WTC11 (cell line): Measurements from ENCODE around the gene MS4A14.

ENCODE experiments used
- ATF3 ChIP-seq: sonication (generic); formaldehyde crosslinking; conservative IDR thresholded peaks from 2 replicates; pipeline ENCODE4 v1.8.1; 2022; ENCODE audit warnings: mild to moderate bottlenecking, missing genetic modification reagents
- CTCF ChIP-seq: fragments of 200-600 bp; IDR thresholded peaks from 2 replicates; pipeline ENCODE4 v1.8.0; 2022; ENCODE audit warnings: antibody characterized with exemption
- IRF2 ChIP-seq: sonication (generic); formaldehyde crosslinking; IDR thresholded peaks from 2 replicates; pipeline ENCODE4 v1.8.0; 2022; ENCODE audit warnings: low read depth, missing genetic modification reagents, borderline replicate concordance
- SP1 ChIP-seq: sonication (generic); formaldehyde crosslinking; conservative IDR thresholded peaks from 2 replicates; pipeline ENCODE4 v1.8.1; 2022; ENCODE audit warnings: missing genetic modification reagents
- TEAD1 ChIP-seq: sonication (generic); formaldehyde crosslinking; IDR thresholded peaks from 2 replicates; pipeline ENCODE4 v1.8.0; 2022; ENCODE audit warnings: mild to moderate bottlenecking, missing genetic modification reagents
- USF1 ChIP-seq: sonication (generic); formaldehyde crosslinking; IDR thresholded peaks from 2 replicates; pipeline ENCODE4 v1.8.0; 2022; ENCODE audit warnings: mild to moderate bottlenecking, missing genetic modification reagents
- ZNF416 ChIP-seq: fragments of 250-450 bp; sonication (Bioruptor Pico); IDR thresholded peaks from 2 replicates; pipeline ENCODE4 v1.9.0; 2021; ENCODE audit warnings: mild to moderate bottlenecking, inconsistent platforms
- ZNF671 ChIP-seq: fragments of 250-450 bp; sonication (Bioruptor Pico); IDR thresholded peaks from 2 replicates; pipeline ENCODE4 v1.8.0; 2021; ENCODE audit warnings: mild to moderate bottlenecking
- TF ChIP-seq, protein P1 (sequence below): sonication (generic); formaldehyde crosslinking; conservative IDR thresholded peaks from 2 replicates; pipeline ENCODE4 v1.8.1; 2023; ENCODE audit warnings: mild to moderate bottlenecking, low read depth, missing genetic modification reagents, moderate library complexity
- TF ChIP-seq, protein P2 (sequence below): sonication (generic); formaldehyde crosslinking; IDR thresholded peaks from 2 replicates; pipeline ENCODE4 v1.8.1; 2022; ENCODE audit warnings: mild to moderate bottlenecking, moderate library complexity, missing genetic modification reagents

DNA sequence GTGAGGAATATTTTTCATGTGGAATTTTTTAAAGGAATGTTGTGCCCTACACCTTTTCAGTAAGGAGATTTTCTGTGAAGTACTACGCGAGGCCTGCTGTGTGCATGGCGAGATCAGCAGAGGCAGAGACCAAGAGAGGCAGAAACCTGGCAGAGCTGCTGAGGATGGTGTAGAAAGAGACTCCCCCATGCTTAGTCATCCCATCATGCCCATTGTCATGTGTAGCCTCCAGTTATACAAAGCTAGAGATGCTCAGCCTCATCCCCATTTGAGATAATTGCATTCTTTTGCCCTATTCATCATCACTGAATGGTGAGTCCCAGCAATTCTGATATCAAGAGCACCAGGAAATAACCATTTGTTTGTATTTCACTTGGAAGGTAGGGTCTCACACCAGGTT, 20.9 kb upstream of the MS4A14 start:
- TF ChIP-seq IRF2 (CRISPR knock-in tag) (no peak), CTCF (no peak), USF1 (CRISPR knock-in tag) (no peak), TEAD1 (CRISPR knock-in tag) (no peak), ATF3 (no peak), ZNF671 (no peak), ZNF416 (CRISPR knock-in tag) (no peak), SP1 (no peak)
- TF ChIP-seq, protein P1, sequence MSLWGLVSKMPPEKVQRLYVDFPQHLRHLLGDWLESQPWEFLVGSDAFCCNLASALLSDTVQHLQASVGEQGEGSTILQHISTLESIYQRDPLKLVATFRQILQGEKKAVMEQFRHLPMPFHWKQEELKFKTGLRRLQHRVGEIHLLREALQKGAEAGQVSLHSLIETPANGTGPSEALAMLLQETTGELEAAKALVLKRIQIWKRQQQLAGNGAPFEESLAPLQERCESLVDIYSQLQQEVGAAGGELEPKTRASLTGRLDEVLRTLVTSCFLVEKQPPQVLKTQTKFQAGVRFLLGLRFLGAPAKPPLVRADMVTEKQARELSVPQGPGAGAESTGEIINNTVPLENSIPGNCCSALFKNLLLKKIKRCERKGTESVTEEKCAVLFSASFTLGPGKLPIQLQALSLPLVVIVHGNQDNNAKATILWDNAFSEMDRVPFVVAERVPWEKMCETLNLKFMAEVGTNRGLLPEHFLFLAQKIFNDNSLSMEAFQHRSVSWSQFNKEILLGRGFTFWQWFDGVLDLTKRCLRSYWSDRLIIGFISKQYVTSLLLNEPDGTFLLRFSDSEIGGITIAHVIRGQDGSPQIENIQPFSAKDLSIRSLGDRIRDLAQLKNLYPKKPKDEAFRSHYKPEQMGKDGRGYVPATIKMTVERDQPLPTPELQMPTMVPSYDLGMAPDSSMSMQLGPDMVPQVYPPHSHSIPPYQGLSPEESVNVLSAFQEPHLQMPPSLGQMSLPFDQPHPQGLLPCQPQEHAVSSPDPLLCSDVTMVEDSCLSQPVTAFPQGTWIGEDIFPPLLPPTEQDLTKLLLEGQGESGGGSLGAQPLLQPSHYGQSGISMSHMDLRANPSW = no peak
- TF ChIP-seq, protein P2, sequence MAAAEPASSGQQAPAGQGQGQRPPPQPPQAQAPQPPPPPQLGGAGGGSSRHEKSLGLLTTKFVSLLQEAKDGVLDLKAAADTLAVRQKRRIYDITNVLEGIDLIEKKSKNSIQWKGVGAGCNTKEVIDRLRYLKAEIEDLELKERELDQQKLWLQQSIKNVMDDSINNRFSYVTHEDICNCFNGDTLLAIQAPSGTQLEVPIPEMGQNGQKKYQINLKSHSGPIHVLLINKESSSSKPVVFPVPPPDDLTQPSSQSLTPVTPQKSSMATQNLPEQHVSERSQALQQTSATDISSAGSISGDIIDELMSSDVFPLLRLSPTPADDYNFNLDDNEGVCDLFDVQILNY = no peak
